KMS-11 (cell line): ENCODE results near the gene TFEB.
"Not testable (repeated sequence)": the region's sequence is repeated elsewhere in the genome, so short reads cannot be mapped to it uniquely, and the experiment has no call there.

ENCODE experiments used
- H2AFZ ChIP-seq: fragments of 200-600 bp; sonication (generic); 2 replicates; pipeline ENCODE4 v1.6.1; 2016; ENCODE audit warnings: antibody characterized with exemption, mixed run types, low read depth
- H3K27ac ChIP-seq: fragments of 200-600 bp; sonication (generic); 2 replicates; pipeline ENCODE4 v1.6.1; 2016; ENCODE audit warnings: mild to moderate bottlenecking, mixed run types
- H3K27me3 ChIP-seq: fragments of 200-600 bp; sonication (generic); 2 replicates; pipeline ENCODE4 v1.6.1; 2017; ENCODE audit warnings: mild to moderate bottlenecking, low read depth, mixed run types, moderate library complexity; ENCODE audit not compliant: insufficient read depth
- H3K36me3 ChIP-seq: fragments of 200-600 bp; sonication (generic); 2 replicates; pipeline ENCODE4 v1.6.1; 2017; ENCODE audit warnings: mild to moderate bottlenecking, mixed run types; ENCODE audit not compliant: insufficient read depth
- H3K4me1 ChIP-seq: fragments of 200-600 bp; sonication (generic); 2 replicates; pipeline ENCODE4 v1.6.1; 2016; ENCODE audit warnings: mild to moderate bottlenecking, low read depth, mixed run types; ENCODE audit not compliant: poor library complexity, severe bottlenecking
- H3K4me2 ChIP-seq: fragments of 200-600 bp; sonication (generic); 2 replicates; pipeline ENCODE4 v1.7.0; 2016; ENCODE audit warnings: mild to moderate bottlenecking, mixed run types
- H3K4me3 ChIP-seq: fragments of 200-600 bp; sonication (generic); IDR thresholded peaks from 2 replicates; pipeline ENCODE4 v1.6.1; 2017; ENCODE audit warnings: low read depth, low read length, mixed read lengths; ENCODE audit not compliant: insufficient read depth
- H3K79me2 ChIP-seq: fragments of 200-600 bp; sonication (generic); 2 replicates; pipeline ENCODE4 v1.6.1; 2016; ENCODE audit warnings: low read depth, mixed run types; ENCODE audit not compliant: insufficient read depth
- H3K9ac ChIP-seq: fragments of 200-600 bp; sonication (generic); 2 replicates; pipeline ENCODE4 v1.6.1; 2016; ENCODE audit warnings: mild to moderate bottlenecking, mixed run types
- H4K20me1 ChIP-seq: fragments of 200-600 bp; sonication (generic); 2 replicates; pipeline ENCODE4 v1.6.1; 2016; ENCODE audit warnings: mild to moderate bottlenecking, mixed run types; ENCODE audit not compliant: insufficient read depth
- TF ChIP-seq, protein P1 (sequence below): fragments of 200-600 bp; sonication (generic); conservative IDR thresholded peaks from 2 replicates; pipeline ENCODE4 v1.6.1; 2017; ENCODE audit warnings: low read depth, mild to moderate bottlenecking, antibody characterized with exemption, low read length, moderate library complexity, mixed read lengths

TFEB gene

DNA sequence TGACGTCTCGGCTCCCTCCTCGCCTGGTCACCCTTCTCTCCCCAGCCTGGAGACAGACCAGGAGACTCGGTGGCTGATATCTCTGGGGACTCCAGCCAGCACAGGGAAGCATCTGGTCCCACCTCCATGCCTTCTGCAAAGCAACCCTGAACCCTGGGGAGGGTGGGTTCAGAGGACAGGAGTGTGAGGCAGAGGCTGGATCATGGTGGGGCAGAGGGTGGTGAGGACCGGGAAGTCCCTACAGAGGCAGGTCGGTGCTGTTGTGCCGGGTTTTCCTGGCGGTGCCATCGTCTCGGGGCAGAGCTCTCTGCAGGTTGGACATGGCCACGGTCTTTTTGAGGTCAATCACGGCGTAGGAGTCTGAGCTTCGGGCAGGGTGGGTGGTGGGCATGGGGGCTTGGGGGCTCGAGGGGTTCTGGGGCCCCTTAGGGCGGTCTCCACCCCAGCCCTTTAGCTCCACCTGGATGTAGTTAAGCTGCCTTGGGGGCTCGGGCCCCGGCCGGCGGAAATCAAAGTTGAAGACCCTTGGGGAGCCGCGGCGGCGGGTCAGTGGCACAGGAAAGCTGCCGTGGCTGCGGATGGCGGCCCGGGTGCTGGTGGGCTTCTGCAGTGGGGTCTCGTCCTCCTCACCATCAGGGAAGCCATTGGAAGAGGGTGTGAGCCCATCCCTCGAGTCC, 35.1 kb upstream of the TFEB start:
- TF ChIP-seq, protein P1, sequence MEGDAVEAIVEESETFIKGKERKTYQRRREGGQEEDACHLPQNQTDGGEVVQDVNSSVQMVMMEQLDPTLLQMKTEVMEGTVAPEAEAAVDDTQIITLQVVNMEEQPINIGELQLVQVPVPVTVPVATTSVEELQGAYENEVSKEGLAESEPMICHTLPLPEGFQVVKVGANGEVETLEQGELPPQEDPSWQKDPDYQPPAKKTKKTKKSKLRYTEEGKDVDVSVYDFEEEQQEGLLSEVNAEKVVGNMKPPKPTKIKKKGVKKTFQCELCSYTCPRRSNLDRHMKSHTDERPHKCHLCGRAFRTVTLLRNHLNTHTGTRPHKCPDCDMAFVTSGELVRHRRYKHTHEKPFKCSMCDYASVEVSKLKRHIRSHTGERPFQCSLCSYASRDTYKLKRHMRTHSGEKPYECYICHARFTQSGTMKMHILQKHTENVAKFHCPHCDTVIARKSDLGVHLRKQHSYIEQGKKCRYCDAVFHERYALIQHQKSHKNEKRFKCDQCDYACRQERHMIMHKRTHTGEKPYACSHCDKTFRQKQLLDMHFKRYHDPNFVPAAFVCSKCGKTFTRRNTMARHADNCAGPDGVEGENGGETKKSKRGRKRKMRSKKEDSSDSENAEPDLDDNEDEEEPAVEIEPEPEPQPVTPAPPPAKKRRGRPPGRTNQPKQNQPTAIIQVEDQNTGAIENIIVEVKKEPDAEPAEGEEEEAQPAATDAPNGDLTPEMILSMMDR = no peak
- Histone ChIP-seq H3K4me1 (no peaks in the 10 kb centered on the region), H3K4me3 (no peak overlapping the region), H4K20me1 (no peaks in the 10 kb centered on the region), H2AFZ (no peak overlapping the region), H3K4me2 (no peak overlapping the region), H3K79me2 (no peaks in the 10 kb centered on the region), H3K36me3 (no peaks in the 10 kb centered on the region), H3K27me3 (no peaks in the 10 kb centered on the region), H3K27ac (no peak overlapping the region), H3K9ac (no peak overlapping the region)

DNA sequence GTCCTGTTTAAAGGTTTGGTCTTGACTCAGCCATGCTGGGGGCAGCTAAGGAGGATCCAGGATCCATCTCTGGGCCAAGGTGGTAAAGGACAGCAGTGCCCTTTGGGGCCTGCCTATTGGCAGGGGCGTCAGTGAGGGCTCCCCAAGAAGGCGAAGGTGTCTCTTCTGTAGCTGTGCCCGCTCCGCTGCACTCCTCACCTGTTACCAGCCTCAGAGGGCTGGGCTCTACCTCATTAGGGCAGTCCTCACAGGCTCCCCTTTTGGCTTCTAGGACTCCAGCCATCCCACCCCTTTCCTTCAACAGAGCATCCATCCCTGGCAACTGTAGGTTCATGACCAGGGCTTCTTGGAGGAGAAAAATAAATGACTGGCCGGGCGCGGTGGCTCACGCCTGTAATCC, 34.0 kb upstream of the TFEB start:
- no peaks in the 10 kb centered on the region for H4K20me1 ChIP-seq
- H3K27ac ChIP-seq = no peak overlapping the region
- no peaks in the 10 kb centered on the region for H3K79me2 ChIP-seq
- no peaks in the 10 kb centered on the region for H3K4me1 ChIP-seq
- H3K36me3 ChIP-seq = no peaks in the 10 kb centered on the region
- no peak overlapping the region for H3K9ac ChIP-seq
- TF ChIP-seq, protein P1 = no peak
- H2AFZ ChIP-seq = no peak overlapping the region
- H3K4me3 ChIP-seq = no peak overlapping the region
- no peak overlapping the region for H3K4me2 ChIP-seq
- H3K27me3 ChIP-seq = no peaks in the 10 kb centered on the region

DNA sequence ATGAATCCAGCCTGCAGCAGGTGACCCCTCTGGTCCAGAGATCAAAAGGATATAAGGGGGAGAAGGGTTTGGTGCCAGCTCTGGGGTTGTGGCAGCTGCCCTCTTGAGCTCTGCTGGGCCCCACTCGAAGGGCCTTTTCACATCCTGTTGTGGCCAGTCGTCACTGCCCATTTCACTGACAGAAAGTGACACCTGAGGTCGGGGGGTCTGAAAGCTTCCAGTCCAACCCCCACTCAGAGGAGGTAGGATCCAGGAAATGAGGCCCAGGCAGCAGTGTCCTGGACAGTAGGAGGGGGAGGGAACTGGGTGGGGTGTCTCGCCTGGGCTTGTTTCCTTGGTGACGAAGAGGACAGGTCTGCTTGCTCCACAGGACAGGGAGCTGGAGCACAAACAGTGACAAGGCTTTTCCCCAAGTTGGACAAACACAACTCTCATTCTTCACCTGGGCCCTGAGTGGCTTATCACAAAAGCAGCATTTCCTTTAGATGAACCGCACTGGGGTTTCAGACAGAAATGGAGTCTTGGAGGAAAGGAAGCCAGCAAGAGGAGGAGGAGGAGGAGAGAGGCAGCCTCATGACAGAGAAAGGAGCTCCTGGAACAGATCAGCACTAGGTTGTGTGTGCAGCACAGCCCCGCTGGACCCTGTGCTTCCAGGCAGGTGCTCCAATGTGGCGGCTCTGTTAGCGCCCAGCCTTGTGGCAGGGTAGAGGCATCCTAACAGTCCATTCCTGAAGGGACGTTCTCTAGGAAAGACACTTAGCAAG, 33.3 kb upstream of the TFEB start:
- H2AFZ ChIP-seq = no peak overlapping the region
- TF ChIP-seq, protein P1 = no peak
- H3K27me3 ChIP-seq = no peaks in the 10 kb centered on the region
- H3K4me1 ChIP-seq = no peaks in the 10 kb centered on the region
- no peak overlapping the region for H3K27ac ChIP-seq
- H3K79me2 ChIP-seq = no peaks in the 10 kb centered on the region
- no peaks in the 10 kb centered on the region for H3K36me3 ChIP-seq
- H3K4me3 ChIP-seq = no peak overlapping the region
- H3K9ac ChIP-seq = no peak overlapping the region
- no peak overlapping the region for H3K4me2 ChIP-seq
- no peaks in the 10 kb centered on the region for H4K20me1 ChIP-seq

DNA sequence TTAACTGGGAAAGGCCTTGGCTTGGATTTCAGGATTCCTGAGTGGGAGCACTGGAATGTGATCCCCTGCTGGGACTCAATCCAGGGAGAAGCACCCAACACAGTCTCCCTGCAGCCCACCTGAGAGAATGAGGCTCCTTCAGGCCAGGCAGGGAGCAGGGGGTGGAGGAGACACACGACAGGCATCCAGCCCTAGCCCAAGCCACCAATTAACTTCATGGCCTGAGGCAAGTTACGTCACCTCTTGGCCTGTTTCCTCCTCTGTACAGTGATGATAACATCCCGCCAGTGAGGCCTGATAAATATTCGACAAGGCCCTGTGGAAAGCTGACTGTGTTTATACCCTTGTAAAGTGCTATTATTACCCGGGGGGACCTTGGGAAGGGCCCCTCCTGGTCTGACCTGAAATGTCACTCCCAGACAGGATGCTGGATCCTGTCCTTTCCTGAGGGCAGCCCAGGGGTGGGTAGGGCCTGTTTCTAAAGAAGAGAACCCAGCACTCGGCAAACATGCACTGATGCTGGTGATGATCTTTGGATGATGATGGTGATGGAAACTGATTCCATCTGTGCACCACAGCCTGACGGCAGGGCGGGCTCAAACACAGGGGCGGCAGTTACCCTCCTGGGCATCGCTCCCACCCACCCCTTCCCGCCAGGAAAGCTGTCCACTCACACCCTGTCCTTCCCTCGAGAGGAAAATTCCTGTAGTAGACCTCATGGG, 31.9 kb upstream of the TFEB start:
- Histone ChIP-seq H2AFZ (no peak overlapping the region), H3K36me3 (no peaks in the 10 kb centered on the region), H4K20me1 (no peaks in the 10 kb centered on the region), H3K9ac (no peak overlapping the region), H3K27me3 (no peaks in the 10 kb centered on the region), H3K4me3 (no peak overlapping the region), H3K4me1 (no peaks in the 10 kb centered on the region), H3K79me2 (no peaks in the 10 kb centered on the region), H3K4me2 (no peak overlapping the region), H3K27ac (no peak overlapping the region)
- TF ChIP-seq, protein P1 = no peak

DNA sequence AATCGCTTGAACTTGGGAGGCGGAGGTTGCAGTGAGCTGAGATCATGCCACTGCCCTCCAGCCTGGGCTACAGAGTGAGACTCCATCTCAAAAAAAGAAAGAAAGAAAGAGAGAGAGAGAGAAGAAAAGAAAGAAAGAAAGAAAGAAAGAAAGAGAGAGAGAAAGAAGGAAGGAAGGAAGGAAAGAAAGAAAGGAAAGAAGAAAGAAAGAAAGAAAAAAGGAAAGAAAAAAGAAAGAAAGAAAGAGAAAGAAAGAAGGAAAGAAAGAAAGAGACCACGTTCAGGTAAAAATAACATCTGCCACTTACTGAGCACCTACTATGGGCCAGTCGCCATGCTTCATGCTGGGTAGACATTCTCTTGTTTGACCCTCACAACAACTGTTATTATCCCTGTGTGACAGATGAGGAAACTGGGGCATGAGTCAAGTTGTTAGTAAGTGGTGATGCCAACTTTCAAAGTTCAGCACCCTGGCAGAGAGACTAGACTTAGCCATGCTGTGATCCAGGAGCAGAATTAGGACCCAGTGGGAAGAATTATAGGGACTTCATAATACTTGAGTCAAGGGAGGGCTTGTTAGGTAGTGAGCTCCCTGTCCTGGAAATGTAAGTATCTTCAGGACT, 30.7 kb upstream of the TFEB start:
- not testable (repeated sequence) for H3K4me2 ChIP-seq, H3K27ac ChIP-seq, H3K9ac ChIP-seq, H3K27me3 ChIP-seq, H4K20me1 ChIP-seq, H2AFZ ChIP-seq, H3K4me3 ChIP-seq, H3K79me2 ChIP-seq, H3K4me1 ChIP-seq, H3K36me3 ChIP-seq
